Measurements from ENCODE around the gene CATSPERB.
"Not testable (repeated sequence)": the region's sequence is repeated elsewhere in the genome, so short reads cannot be mapped to it uniquely, and the experiment has no call there.

The CATSPERB gene

GRCh38 chr14:91732859-91733477, 1.1 kb upstream of the CATSPERB start:
- no peak for DNase-seq

- DNase-seq = no peak
Observed at GRCh38 chr14:91732439-91732838, 553 bp upstream of the CATSPERB start.

GRCh38 chr14:91731018-91731417, 868 bp downstream of the CATSPERB start:
- DNase-seq = no peak

GRCh38 chr14:91729756-91730155, 2.1 kb downstream of the CATSPERB start:
- no peak for DNase-seq

GRCh38 chr14:91728616-91729183, 3.2 kb downstream of the CATSPERB start:
- no peak for DNase-seq

GRCh38 chr14:91727121-91727520, 4.8 kb downstream of the CATSPERB start:
- DNase-seq = no peak

- DNase-seq = no peak
Observed at GRCh38 chr14:91723501-91723900, 8.4 kb downstream of the CATSPERB start.

- DNase-seq = no peak
Observed at GRCh38 chr14:91722386-91722785, 9.5 kb downstream of the CATSPERB start.

GRCh38 chr14:91719839-91720238, 12.0 kb downstream of the CATSPERB start:
- no peak for DNase-seq

GRCh38 chr14:91716999-91717398, 14.9 kb downstream of the CATSPERB start:
- no peak for DNase-seq

- DNase-seq = no peak
Observed at GRCh38 chr14:91714805-91715204, 17.1 kb downstream of the CATSPERB start.

GRCh38 chr14:91708795-91709194, 23.1 kb downstream of the CATSPERB start:
- DNase-seq = no peak

GRCh38 chr14:91706996-91707395, 24.9 kb downstream of the CATSPERB start:
- no peak for DNase-seq

GRCh38 chr14:91694643-91695042, 37.2 kb downstream of the CATSPERB start:
- DNase-seq = no peak

GRCh38 chr14:91693346-91693745, 38.5 kb downstream of the CATSPERB start:
- DNase-seq = no peak

GRCh38 chr14:91692075-91692474, 39.8 kb downstream of the CATSPERB start:
- DNase-seq = no peak

- no peak for DNase-seq
Observed at GRCh38 chr14:91689608-91690007, 42.3 kb downstream of the CATSPERB start.

- not testable (repeated sequence) for DNase-seq
Observed at GRCh38 chr14:91687436-91687835, 44.5 kb downstream of the CATSPERB start.

GRCh38 chr14:91685600-91685999, 46.3 kb downstream of the CATSPERB start:
- DNase-seq = no peak

- no peak for DNase-seq
Observed at GRCh38 chr14:91681893-91682563, 49.9 kb downstream of the CATSPERB start.

- no peak for DNase-seq
Observed at GRCh38 chr14:91681118-91681517, 50.8 kb downstream of the CATSPERB start.

GRCh38 chr14:91679273-91679672, 52.6 kb downstream of the CATSPERB start:
- DNase-seq = no peak

GRCh38 chr14:91677687-91678086, 54.2 kb downstream of the CATSPERB start:
- not testable (repeated sequence) for DNase-seq

GRCh38 chr14:91674911-91675310, 57.0 kb downstream of the CATSPERB start:
- no peak for DNase-seq

- no peak for DNase-seq
Observed at GRCh38 chr14:91669867-91670266, 62.0 kb downstream of the CATSPERB start.
